CD4-positive, alpha-beta T cell treated with Interleukin-1 beta for 1 hour (primary cell): ENCODE results near the gene ATP11A.

ENCODE experiments used
- DNase-seq, 2 donors: peaks; one replicate each; pipeline ENCODE4 v3.0.0-alpha.2; 2020 to 2022

The ATP11A gene

DNA sequence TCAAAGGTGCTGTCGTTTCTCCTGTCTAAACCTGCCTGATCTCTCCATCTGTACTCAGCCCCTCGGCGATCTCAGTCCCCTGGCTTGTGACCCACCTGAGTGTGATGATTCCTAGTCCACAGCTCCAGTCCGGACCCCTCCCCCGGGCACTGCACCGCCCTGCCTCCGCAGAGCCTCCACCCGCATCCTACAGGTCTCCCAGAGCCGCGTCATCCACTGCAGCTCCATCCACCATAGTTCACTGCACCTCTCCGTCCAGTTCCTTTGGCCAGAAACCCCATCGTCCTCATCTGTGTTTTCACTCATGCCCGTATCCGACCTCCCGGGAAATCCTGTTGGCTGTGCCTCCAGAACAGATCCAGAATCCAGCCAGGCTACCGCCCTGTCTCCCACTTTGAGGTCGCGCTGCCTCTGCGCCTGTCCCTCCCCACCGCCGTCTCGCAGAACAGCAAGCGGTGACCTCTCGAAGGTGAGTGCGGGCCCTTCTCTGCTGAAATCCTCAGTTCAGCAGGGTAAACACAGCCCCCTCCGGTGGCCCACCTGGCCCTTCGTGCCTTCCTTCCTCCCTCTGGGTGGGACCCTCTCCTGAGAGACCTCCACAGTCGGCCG lies 227.3 kb downstream of the ATP11A start:
- DNase-seq: no peak

DNA sequence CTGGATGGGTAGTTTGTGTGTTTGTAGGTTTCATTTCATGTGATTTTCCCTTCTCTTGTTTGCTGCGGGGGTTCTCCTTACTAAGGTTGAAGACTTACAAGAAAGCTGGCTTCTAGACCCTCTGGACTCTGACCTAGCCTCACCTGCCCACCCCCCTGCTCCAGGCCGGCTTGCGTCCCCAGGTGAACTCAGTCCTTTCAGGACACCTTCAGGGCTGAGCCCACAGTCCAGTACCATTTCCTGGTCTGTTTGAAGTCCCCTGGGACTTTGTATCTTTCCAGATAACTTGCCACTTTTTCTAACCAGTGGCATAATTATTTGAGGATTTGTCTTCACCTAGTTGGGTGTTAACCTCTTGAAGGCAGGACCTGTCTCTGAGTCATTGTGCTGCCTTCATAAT lies 227.9 kb downstream of the ATP11A start:
- DNase-seq: no peak

DNA sequence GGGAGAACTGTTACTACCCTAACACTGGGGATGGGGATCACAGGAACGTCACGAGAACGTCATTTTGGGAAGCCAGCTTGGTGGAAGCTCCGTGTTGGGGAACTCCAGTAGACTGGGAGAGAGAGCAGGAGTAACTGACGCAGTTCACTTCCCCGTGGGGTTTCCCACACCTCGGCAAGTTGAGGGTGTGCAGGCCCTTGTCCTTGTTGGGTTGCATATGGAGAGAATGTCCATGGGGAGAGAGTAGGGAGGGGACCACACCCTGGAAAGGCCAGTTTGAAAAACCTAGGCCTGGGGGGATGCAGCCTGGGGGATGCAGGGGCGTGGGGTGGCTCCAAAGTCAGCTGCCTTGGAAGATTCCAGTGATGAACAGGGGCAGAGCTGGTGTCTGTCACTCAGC lies 228.4 kb downstream of the ATP11A start:
- DNase-seq: no peak

DNA sequence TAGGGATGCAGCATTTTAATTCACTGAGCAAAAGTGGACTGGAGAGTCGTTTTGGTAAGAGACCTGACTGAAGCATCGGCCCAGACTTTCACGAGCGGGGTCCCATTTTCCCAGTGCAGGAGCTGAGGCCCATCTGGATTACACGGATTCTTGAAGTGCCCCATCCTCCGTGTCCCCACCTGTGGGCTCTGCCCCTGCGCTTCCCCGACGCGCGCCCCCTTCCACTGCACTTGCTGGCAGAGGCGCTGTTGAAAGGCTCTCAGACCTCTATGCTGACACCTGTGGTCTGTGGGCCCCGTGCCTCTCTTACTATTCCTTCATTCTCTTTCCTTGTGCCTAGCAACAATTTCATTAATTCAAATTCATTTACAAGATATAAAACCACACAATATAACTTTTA lies 228.9 kb downstream of the ATP11A start:
- no peak for DNase-seq

DNA sequence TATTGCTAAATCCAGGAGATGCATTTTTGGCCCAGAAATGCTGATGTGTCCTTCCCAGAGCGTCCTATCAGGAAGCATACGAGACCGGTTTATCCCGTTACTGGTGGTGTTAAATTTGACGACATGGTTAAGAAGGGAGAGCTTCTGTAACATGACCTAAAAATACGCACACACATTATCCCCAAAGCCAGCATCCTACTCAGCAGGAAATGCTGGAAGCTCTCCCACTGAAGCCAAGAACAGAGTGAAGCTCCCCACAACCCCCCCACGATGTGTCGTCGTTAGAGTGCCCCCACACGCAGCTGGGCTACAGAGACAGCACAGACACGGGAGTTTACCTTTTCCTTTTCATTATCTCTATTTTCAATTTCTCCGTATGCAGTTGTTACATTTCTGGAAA lies 234.1 kb downstream of the ATP11A start:
- no peak for DNase-seq

DNA sequence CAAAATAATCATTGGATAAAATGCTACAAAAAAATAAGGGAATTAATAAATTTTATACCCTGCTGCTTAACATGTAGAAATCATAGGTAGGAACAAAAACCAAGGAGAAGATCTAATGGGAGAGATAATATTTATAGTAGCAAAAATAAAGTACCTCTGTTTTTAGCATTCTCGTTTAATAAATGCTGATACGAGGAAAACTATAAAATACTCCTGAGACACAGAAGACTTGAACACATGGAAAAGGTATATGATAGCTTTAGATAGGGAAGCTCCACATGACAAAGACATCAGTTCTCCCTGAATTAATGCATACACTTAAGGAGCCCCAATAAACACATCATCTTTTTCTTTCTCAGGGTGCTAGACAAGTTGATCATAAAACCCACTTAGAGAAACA lies 234.5 kb downstream of the ATP11A start:
- no peak for DNase-seq

DNA sequence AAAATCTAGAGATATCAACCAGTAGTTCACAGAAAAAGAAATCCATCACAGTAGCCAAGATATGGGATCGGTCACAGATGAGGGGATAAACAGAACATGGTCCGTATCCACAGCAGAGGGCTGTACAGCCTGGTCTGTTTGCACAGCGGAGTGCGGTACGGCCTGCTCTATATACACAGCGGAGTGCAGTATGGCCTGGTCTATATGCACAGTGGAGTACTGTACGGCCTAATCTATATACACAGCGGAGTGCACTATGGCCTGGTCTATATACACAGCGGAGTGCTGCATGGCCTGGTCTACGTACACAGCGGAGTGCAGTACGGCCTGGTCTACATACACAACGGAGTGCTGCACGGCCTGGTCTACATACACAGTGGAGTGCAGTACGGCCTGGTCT lies 236.2 kb downstream of the ATP11A start:
- DNase-seq: no peak

DNA sequence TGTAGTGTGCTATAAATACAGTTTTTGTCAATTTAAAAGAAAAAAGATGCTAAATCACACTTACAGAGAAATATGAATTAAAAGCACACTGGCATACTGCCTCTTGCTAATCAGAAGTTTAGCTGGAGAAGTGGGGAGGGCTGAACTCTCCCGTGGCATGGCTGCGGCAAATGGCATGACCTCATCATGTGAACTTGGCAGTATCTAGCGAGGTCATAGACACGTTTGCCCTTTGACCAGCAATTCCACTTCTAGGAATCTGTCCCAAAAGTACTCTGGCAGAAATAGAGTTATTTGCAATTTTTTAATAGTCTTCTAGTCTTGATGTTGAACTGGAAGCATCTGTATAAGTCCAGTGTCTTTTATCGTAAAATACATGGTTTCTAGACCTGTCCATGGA lies 237.2 kb downstream of the ATP11A start:
- DNase-seq: no peak

DNA sequence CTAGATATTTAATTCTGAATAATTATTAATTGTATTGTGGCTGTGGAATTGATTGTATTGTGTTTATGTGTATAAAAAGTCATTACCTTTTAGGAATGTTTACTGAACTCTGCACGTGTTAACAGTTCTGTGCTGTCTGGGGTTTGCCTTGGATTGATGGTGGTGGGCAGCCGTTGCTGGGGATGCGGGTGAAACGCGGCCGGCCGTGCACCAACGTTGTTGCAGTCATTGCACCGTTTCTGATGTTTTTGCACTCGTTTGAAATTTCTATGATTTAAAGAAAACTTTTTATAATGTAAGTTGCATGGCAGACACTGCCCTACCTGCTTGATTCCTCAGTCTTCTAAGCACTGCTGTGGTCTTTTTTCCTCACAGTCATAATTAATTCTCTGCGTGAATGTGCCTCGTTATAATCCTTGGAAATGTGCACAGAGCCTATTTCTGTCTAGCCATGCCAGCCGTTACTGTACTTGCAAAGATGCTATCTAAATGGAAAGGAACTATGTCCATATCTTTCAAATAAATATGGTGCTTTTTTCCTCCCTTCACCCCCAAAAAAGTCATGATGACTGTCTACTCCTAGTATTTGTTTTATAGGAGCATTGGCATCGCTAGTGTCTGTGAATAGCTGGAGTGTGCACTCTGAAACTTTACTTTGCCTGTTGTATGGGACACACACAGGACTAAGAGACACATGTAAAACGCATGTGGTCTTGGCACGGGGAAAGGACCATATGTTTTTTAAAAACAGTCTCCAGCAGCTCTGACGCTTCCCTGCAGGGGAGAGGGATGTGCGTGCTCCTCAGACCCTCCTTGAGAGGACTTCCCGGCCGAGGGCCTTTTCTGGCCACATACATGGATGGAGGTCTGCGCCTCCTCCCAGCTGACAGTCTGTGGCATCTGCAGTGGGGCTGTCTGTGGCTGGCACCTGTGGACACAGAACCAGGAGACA lies 238.5 kb downstream of the ATP11A start:
- no peak for DNase-seq

DNA sequence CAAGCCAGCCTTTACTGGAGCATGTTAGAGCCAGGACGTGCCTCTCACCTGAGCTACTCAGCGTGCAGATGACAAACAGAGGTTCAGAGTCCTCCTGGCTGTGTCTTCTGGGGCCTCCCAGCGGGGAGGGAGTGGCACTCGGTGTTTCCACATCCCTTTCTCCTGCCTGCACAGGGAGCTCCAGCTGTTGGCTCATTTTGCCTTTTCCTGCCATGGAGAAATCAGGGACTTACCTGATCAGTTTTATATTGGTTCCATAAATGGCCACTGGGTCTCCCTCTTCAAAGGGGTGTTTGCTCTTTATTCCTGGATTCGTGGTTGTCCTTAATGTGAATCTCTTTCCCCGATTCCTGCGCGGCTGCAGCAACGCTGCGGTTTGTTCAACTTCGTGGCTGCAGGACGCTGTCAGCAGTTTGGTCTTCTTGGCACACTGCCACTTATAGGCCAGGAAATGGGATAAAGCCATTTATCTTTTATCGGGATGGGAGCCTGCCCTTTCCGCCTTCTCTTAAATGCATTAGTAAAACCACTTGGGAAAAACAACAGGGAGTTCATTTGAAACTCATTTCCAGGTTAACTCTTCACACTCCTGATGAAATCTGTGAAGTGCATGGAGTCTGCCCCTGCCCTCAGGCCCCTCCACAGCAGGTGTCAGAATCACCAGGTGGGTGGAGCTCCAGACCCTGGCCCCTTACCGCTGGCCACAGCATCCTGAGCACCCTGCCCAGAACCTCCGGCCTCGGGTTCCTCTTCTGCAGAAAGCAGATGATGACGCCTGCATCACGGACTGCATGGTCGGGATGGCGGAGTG lies 239.3 kb downstream of the ATP11A start:
- no peak for DNase-seq

DNA sequence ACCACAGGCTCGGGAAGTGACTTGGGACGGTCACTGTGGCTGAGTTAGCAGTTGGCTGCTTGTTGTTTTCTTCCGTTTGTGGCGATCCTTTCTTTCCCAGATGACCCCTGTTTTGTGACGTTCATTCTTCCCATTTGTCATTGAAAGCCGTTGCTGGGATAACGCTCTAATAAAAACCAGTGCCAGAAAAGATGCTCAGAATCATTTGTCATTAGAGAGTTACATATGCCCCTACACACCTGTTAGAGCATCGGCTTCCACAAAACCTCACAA lies 239.9 kb downstream of the ATP11A start:
- DNase-seq: no peak

DNA sequence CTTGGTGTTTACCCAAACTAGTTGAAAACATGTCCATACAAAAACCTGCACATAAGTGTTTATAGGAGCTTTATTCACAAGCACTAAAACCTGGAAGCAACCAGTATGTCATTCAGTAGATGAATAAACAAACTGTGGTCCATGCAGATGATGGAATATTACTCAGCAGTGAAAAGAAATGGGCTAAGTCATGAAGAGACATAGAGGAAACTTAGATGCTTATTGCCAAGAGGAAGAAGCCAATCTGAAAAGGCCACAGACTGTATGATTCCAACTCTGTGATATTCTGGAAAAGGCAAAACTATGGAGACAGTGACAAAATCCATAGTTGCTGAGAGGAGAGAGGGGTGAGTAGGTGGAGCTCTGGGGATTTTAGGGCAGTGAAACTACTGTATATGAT lies 240.4 kb downstream of the ATP11A start:
- no peak for DNase-seq

DNA sequence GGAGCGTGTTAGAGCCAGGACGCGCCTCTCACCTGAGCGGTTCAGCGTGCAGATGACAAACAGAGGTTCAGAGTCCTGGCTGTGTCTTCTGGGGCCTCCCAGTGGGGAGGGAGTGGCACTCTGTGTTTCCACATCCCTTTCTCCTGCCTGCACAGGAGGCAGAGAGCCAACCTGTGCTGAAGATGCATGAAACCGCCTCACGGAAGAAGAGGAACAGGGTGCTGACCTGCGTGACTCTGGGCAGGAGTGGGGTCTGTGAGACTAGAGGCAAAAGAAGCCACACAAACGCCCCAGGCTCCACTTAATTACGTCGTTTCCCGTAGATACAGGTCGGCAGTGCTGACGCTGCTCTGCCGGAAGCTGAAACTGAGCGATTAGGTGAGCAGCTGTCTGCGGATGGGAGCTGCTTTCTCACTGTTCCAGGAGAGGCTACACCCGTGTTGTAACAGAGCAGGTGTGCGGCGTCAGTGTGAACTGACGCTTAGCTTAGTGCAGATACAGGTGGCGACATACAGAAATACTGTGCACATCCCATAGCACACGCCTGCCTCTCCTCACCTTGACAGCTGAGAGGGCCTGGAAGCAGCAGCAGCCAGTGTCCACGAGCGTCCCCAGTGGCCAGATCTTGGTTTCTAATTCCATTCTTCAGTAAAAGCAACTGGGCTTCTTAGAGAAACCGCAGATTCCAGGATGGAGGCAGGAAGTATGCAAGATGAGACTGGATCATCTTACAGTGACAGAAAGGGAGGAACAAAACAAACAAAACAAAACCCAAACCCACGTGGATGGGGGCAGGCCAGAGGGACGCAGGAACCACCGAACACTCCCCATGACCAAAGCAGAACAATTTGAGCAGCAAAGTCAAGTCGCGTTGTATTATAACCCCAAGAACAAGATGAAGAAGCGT lies 241.4 kb downstream of the ATP11A start:
- DNase-seq: no peak

DNA sequence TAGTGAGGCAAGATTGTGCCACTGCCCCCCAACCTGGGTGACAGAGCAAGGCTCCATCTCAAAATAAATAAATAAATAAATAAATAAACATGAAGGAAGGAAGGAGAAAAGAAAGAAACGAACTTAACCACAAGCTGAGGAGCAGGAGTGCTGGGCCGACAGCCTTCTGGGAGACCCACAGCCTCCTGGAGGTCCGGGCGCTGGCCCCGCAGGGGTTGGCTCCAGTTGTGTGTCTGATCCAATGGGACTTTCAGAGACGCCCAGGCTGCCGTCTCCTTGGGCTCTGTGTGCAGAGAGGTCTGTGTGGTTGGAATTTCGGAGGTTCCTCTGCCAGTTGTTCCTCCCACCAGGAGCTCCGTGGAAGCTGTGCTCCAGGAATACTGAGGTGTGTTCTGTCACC lies 243.1 kb downstream of the ATP11A start:
- DNase-seq: no peak

DNA sequence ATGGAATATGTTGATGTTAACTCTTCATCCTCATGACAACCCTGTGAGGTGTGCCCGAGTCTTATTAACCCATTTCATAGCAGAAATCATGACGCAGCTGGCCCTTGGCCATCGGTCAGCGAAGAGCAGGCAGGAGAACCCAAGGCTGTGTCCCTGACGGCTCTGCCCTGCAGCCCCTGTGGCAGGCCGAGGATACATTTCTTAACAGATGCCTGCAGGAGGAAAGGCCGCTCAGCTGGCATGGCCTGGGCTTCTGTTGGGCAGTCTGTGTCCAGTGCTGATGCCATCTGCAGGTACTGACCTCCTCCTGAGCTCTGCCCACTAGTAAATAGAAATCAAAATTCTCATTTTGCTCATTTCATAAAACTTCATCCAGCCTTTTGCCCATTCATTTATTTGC lies 243.8 kb downstream of the ATP11A start:
- no peak for DNase-seq

DNA sequence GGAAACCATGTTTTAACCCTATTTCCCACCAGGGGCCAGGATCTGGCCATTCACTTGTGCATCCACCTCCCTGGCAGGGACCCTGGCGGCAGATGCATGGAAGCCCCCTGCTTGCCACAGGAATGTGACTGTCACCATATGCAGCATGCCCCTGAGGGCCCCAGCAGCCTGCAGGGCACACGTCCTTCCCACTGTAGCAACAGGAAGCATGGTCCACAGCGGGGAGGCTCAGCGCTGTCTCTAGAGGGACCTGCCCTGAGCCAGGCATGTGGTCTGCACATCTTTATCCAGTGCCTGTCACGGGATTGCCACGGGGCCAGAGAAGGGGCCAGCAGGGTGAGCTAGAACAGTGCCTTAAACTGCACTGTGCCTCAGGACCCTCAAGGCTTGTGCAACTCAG lies 244.2 kb downstream of the ATP11A start:
- no peak for DNase-seq
